Nephron (organoid): ENCODE data around the gene ZNF318.

ENCODE experiments used
- H3K27ac Mint-ChIP-seq, 3 experiments: 2 replicates each; pipeline ENCODE4 v1.8.0; 2020; ENCODE audit warnings: mixed read lengths in 3 of 3, mild to moderate bottlenecking in 2 of 3, moderate library complexity in 1 of 3
- H3K27me3 Mint-ChIP-seq: 2 replicates; pipeline ENCODE4 v1.8.0; 2021; ENCODE audit warnings: low read depth, mild to moderate bottlenecking, moderate library complexity, mixed read lengths
- H3K36me3 Mint-ChIP-seq: 2 replicates; pipeline ENCODE4 v1.8.0; 2020; ENCODE audit warnings: low read depth, mixed read lengths
- H3K4me1 Mint-ChIP-seq: 2 replicates; pipeline ENCODE4 v1.8.0; 2020; ENCODE audit warnings: mixed read lengths
- H3K4me3 Mint-ChIP-seq, 3 experiments: 2 replicates each; pipeline ENCODE4 v1.8.0; 2020; ENCODE audit warnings: mild to moderate bottlenecking in 3 of 3, mixed read lengths in 3 of 3, moderate library complexity in 2 of 3
- H3K9me3 Mint-ChIP-seq: 2 replicates; pipeline ENCODE4 v1.8.0; 2020; ENCODE audit warnings: mixed read lengths
- TF ChIP-seq, protein P1 (sequence below), 3 experiments: fragments of 200-600 bp; sonication (generic); IDR thresholded peaks; one replicate each; pipeline ENCODE4 v1.5.0; 2021; ENCODE audit warnings: antibody characterized with exemption in 3 of 3; ENCODE audit not compliant: unreplicated experiment in 3 of 3

ZNF318 gene

DNA sequence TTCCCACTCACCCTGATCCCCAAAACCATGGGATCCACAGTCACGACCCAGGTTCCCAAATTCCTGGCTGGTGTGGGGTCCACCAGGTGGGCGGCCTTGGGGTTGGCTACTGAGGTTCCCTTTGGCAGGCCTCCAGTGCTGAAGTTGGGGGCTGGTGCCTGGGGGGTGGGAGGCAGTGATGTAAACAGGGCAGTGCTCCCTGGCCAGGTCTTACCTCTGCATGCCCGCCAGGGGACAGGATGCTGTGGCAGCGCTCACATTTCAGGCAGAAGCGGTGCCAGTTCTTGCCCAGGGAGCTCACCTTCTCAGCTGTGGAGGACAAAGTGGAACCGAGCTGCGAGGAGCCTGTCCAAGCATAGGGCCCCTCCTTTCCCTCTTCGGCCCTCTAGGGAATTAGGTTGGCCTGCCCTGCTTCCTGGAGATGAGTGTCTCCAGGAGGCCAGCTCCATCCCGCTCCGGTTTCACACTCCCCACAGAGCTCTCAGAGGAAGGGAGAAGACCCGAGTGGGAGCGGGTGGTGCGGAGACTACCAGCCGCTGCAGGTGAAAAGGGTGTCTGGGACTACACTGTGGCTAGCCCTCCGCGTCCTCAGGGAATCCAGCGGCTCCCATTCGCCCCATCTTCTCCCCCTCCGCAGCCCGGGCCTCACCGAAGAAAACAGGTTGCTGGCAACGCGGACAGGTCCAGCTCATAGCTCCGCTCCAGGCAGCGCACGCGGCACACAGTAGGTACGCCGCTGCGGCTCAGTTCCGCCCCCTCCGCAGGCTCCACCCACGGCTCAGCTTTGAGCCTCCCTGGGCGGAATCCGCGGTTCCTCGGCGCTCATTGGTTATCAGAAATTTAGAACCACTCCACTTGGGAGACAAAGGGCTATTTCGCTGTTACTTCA, 61.1 kb downstream of the ZNF318 start, which contains the start of gene CRIP3:
TSS of gene CRIP3 (minus strand) at position 726 of the 889 bp plus-strand sequence. CDS start at position 692, 34 bp downstream.
- H3K27me3 Mint-ChIP-seq = peaks cover 41% of the 10 kb centered on the region
- TF ChIP-seq, protein P1, sequence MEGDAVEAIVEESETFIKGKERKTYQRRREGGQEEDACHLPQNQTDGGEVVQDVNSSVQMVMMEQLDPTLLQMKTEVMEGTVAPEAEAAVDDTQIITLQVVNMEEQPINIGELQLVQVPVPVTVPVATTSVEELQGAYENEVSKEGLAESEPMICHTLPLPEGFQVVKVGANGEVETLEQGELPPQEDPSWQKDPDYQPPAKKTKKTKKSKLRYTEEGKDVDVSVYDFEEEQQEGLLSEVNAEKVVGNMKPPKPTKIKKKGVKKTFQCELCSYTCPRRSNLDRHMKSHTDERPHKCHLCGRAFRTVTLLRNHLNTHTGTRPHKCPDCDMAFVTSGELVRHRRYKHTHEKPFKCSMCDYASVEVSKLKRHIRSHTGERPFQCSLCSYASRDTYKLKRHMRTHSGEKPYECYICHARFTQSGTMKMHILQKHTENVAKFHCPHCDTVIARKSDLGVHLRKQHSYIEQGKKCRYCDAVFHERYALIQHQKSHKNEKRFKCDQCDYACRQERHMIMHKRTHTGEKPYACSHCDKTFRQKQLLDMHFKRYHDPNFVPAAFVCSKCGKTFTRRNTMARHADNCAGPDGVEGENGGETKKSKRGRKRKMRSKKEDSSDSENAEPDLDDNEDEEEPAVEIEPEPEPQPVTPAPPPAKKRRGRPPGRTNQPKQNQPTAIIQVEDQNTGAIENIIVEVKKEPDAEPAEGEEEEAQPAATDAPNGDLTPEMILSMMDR (IDR thresholded peaks at IDR 0.05; ENCODE audit: unreplicated experiment in 3 of 3) = no peak
- no peak within 1 kb of the TSS for H3K27ac Mint-ChIP-seq
- peak within 1 kb of the TSS; percentile 73 to 84 (median 82) for H3K4me3 Mint-ChIP-seq
- no peaks in the 10 kb centered on the region for H3K9me3 Mint-ChIP-seq
- peaks cover 5% of the 10 kb centered on the region for H3K4me1 Mint-ChIP-seq
- no peaks in the 10 kb centered on the region for H3K36me3 Mint-ChIP-seq

GRCh38 chr6:43307451-43308100, 61.9 kb downstream of the ZNF318 start:
- Mint-ChIP-seq H3K36me3 (no peaks in the 10 kb centered on the region), H3K27ac (no peak overlapping the region), H3K4me3 (peak overlapping the region; percentile 8 to 50 (median 41)), H3K9me3 (no peaks in the 10 kb centered on the region), H3K27me3 (peaks cover 41% of the 10 kb centered on the region), H3K4me1 (peaks cover 5% of the 10 kb centered on the region)
- TF ChIP-seq, protein P1 (IDR thresholded peaks at IDR 0.05; ENCODE audit: unreplicated experiment in 3 of 3) = no peak

DNA sequence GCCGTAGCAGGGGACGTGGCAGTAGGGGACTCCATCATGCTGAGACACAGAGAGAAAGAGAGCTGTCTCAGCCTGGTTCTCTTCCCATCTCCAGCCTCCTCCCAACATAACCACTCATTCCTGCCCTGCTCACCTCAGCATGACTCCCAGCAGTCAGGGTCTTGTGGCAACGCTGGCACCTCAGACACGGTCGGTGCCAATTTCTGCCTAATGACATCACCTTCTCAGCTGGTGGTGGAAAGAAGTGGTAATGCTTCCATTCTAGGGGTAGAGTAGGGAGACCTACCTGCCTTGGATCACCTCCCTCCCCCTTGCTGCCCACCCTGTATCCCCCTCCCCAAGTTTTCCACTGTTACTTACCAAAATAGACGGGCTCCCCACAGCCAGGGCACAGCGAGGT, 63.4 kb downstream of the ZNF318 start:
- no peaks in the 10 kb centered on the region for H3K9me3 Mint-ChIP-seq
- H3K4me1 Mint-ChIP-seq = peaks cover 5% of the 10 kb centered on the region
- TF ChIP-seq, protein P1 (IDR thresholded peaks at IDR 0.05; ENCODE audit: unreplicated experiment in 3 of 3) = no peak
- no peaks in the 10 kb centered on the region for H3K36me3 Mint-ChIP-seq
- peaks cover 38% of the 10 kb centered on the region for H3K27me3 Mint-ChIP-seq
- H3K27ac Mint-ChIP-seq = no peak overlapping the region
- no peak overlapping the region for H3K4me3 Mint-ChIP-seq

GRCh38 chr6:43304882-43305281, 64.6 kb downstream of the ZNF318 start:
- Mint-ChIP-seq H3K9me3 (no peaks in the 10 kb centered on the region), H3K27me3 (peaks cover 32% of the 10 kb centered on the region), H3K4me3 (no peak overlapping the region), H3K4me1 (peaks cover 5% of the 10 kb centered on the region), H3K36me3 (no peaks in the 10 kb centered on the region), H3K27ac (no peak overlapping the region)
- TF ChIP-seq, protein P1 (IDR thresholded peaks at IDR 0.05; ENCODE audit: unreplicated experiment in 3 of 3) = no peak

- Mint-ChIP-seq H3K4me3 (no peak overlapping the region), H3K27ac (no peak overlapping the region), H3K4me1 (peaks cover 5% of the 10 kb centered on the region), H3K27me3 (peaks cover 30% of the 10 kb centered on the region), H3K36me3 (no peaks in the 10 kb centered on the region), H3K9me3 (no peaks in the 10 kb centered on the region)
- TF ChIP-seq, protein P1 (IDR thresholded peaks at IDR 0.05; ENCODE audit: unreplicated experiment in 3 of 3) = no peak
Measured at GRCh38 chr6:43304361-43304760, 65.1 kb downstream of the ZNF318 start.
